IPS-NIHi7 (cell line): ENCODE data around the gene SLC22A12.
A peak's percentile ranks its signal among the peaks of the same experiment; 100 is the strongest.

Experiments used
- DNase-seq: peaks from one replicate; pipeline ENCODE4 v3.0.0; 2012; ENCODE audit warnings: mixed read lengths; ENCODE audit errors: extremely low spot score

SLC22A12 gene

GRCh38 chr11:64624883-64625481, 34.0 kb downstream of the SLC22A12 start:
- no peak for DNase-seq

- no peak for DNase-seq
These were observed 35.6 kb downstream of the SLC22A12 start for GRCh38 chr11:64626637-64627036.

GRCh38 chr11:64627371-64627770, 36.4 kb downstream of the SLC22A12 start:
- DNase-seq = no peak

- no peak for DNase-seq
These were observed 37.6 kb downstream of the SLC22A12 start for GRCh38 chr11:64628596-64628995.

GRCh38 chr11:64629103-64629502, 38.1 kb downstream of the SLC22A12 start:
- no peak for DNase-seq

GRCh38 chr11:64629796-64630562, 39.0 kb downstream of the SLC22A12 start:
- DNase-seq = peak; percentile 96

GRCh38 chr11:64631675-64632074, 40.7 kb downstream of the SLC22A12 start:
- no peak for DNase-seq

- DNase-seq = no peak
These were observed 41.2 kb downstream of the SLC22A12 start for GRCh38 chr11:64632237-64632636.

- DNase-seq = no peak
These were observed 41.6 kb downstream of the SLC22A12 start for GRCh38 chr11:64632654-64633053.

- no peak for DNase-seq
These were observed 42.6 kb downstream of the SLC22A12 start for GRCh38 chr11:64633555-64634159.

- peak; percentile 45 for DNase-seq
These were observed 46.5 kb downstream of the SLC22A12 start for GRCh38 chr11:64637334-64638017.

GRCh38 chr11:64638018-64638665, 47.1 kb downstream of the SLC22A12 start:
- DNase-seq = peak; percentile 65

- no peak for DNase-seq
These were observed 47.8 kb downstream of the SLC22A12 start for GRCh38 chr11:64638829-64639228.

GRCh38 chr11:64639885-64640284, 48.9 kb downstream of the SLC22A12 start:
- DNase-seq = no peak

GRCh38 chr11:64641596-64642417, 50.8 kb downstream of the SLC22A12 start:
- DNase-seq = no peak

- no peak for DNase-seq
These were observed 51.4 kb downstream of the SLC22A12 start for GRCh38 chr11:64642418-64642735.

- no peak for DNase-seq
These were observed 51.8 kb downstream of the SLC22A12 start for GRCh38 chr11:64642871-64643255.

- DNase-seq = peak; percentile 77
These were observed 52.3 kb downstream of the SLC22A12 start for GRCh38 chr11:64643256-64643881.

- DNase-seq = no peak
These were observed 53.1 kb downstream of the SLC22A12 start for GRCh38 chr11:64643920-64644646.

GRCh38 chr11:64644647-64645275, 53.7 kb downstream of the SLC22A12 start:
- peak; percentile 57 for DNase-seq
